Myocyte (in vitro differentiated cells): ENCODE measurements around the gene ZBTB21. TPM values are rescaled to one million over a fixed set of nuclear protein-coding genes. Genes with fewer than 3 reads are reported as not detected.
"Not testable (repeated sequence)": the region's sequence is repeated elsewhere in the genome, so short reads cannot be mapped to it uniquely, and the experiment has no call there.

Source experiments
- DNase-seq: peaks from one replicate; pipeline ENCODE4 v3.0.0-alpha.2; 2012; ENCODE audit warnings: low read depth
- total RNA-seq: library from RNA; depleted of rRNA; stranded (reverse); fragments of >200 nt; gene quantifications from 2 replicates; pipeline ENCODE4 v1.2.3, GENCODE V29; 2014

Gene ZBTB21
- total RNA-seq, 1 donor from 2014 or later: 7.3 TPM

GRCh38 chr21:41970751-41971653 is 39.2 kb downstream of the ZBTB21 start:
- no peak for DNase-seq

DNA sequence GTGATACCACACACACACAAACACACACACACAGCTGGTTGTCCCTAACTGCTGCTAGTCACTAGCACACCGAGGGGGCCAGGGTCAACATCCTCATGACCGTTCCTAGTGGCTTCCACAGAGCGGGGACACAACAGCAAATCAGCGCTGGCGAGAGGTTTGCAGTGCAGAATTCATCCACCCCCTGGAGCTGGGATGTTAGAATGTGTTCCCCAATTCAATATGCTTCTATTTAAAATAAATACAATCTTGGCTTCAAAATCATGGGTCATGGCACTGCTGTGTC is 40.1 kb downstream of the ZBTB21 start:
- DNase-seq: no peak

- no peak for DNase-seq
Measured at GRCh38 chr21:41967708-41968107, 42.5 kb downstream of the ZBTB21 start.

- no peak for DNase-seq
Measured at GRCh38 chr21:41966872-41967621, 43.1 kb downstream of the ZBTB21 start.

DNA sequence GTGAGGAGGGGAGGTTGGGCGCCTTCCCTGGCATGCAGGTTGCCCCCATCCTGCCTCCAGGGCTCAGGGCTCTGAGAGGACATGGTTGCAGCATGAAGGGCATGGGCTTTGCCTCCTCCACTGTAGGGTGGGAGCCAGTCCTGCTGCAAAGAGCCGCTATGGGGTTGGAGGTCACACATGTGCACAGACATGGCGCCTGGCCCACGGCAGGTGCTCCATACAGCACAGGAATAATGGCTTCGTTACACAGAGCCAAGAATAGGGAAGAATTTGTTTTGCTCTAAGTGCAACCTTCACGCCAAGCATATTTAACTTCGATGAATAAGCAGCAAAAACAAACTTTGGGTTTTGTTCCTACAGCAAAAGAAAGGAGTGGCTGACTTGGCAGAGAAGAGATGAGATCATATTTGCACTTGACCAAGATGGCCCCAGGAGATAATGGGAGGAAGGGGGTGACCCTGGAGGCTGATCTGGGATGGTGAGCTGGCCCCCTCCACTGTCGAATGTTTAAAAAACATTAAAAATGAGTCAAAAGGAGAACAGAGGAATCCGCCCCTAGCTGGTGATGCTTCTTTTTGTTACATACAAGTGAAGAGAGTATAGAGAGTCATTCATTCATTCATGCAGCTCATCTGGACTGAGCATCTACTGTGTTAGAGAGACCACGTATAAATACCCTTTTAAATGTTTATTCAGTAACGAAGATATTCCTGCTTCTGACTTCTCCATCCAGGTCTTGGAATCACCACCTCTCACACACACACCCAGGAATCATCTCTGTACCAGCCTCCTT is 43.9 kb downstream of the ZBTB21 start:
- no peak for DNase-seq

- DNase-seq: no peak
Measured at GRCh38 chr21:41965461-41966013, 44.6 kb downstream of the ZBTB21 start.

DNA sequence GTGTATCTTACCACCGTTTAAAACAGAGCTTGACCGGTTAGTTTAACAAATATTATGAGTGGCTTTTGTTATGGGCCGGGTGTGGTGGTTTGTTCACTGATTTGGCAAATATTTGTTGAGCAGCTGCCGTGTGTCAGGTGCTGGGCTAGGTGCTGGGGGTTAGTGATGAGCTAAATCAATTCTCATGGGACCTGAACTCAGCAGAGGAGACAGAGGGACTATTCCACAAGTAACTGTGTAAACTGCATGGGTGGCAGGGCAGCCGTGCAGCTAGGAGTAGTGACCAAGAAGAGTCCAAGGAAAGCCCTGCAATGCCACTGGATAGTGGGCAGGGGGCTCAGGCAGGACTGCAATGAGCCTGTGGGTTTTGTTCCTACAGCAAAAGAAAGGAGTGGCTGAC is 45.1 kb downstream of the ZBTB21 start:
- DNase-seq: no peak

DNA sequence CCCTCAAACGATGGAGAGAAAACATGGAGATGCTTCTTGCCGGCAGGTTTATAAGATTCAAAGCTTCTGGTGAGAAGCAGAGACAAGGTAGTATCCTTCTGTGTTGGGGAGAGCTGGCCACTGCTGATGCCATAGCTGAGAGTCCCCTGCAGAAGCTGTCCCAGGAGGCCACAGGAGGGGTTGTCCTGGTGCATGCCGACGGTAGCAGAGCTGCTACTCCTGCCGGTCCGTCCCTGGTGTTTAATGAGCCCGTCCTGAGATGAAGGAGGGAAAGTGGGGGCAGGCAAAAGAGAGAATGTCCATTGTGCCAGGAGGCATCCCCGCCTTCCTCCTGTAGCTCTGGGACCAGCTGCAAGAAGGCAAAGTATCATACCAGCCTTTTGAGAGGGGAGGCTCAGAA is 46.0 kb downstream of the ZBTB21 start:
- DNase-seq: no peak

DNA sequence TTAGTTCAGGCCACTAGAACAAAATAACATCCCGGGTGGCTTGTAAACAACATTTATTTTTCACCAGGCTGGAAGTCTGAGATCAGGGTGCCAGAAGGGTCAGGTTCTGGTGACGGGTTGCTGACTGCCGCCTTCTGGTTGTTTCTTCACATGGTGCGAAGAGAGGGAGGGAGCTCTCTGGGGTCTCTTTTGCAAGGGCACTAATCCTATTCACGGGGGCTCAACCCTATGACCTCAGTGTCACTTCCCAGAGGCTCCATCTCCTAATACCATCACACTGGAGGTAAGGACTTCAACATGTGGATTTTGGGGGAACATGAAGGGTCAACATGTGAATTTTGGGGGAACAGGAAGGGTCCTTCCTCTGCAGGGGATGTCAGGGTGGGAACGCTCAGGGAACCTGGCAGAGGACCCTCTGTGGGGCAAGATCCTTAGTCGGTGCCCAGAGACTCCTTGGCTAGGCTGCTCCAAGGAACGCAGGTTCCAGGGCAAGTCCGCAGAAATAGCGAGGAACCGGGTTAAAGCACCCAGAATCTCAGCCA is 47.7 kb downstream of the ZBTB21 start:
- no peak for DNase-seq

GRCh38 chr21:41961753-41962152 is 48.4 kb downstream of the ZBTB21 start:
- DNase-seq: no peak

DNA sequence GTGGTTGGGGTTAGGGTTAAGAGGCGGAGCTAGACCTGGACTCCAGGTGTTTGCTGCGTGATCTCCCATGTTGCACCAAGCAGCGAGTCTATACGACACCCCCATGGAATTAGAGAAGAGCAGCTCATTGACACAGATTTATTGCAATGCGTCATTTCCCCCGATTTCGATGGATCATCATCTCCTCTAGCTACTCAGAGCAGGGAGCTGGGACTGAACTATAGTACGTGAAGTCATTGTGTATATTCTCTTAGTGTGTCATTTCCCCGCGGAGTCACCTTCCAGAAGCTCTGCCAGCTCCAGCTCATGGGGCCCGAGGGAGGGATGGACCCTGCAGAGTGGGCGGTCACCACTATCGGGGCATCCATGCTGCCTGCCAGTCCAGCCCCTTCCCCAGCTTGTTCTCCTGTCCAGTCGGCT is 48.9 kb downstream of the ZBTB21 start:
- no peak for DNase-seq

GRCh38 chr21:41960386-41960785 is 49.8 kb downstream of the ZBTB21 start:
- DNase-seq: no peak

DNA sequence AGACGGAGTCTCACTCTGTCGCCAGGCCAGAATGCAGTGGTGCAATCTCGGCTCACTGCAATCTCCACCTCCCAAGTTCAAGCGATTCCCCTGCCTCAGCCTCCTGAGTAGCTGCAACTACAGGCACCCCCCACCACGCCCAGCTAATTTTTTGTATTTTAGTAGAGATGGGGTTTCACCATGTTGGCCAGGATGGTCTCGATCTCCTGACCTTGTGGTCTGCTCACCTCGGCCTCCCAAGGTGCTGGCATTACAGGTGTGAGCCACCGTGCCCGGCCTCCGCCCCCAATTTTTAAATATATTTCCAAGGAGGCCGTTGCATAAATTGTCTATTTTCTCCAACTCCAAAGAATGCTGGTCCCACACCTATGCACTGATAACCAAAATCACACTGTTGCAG is 50.5 kb downstream of the ZBTB21 start:
- not testable (repeated sequence) for DNase-seq

GRCh38 chr21:41958886-41959563 is 51.1 kb downstream of the ZBTB21 start:
- peak; percentile 83 for DNase-seq

DNA sequence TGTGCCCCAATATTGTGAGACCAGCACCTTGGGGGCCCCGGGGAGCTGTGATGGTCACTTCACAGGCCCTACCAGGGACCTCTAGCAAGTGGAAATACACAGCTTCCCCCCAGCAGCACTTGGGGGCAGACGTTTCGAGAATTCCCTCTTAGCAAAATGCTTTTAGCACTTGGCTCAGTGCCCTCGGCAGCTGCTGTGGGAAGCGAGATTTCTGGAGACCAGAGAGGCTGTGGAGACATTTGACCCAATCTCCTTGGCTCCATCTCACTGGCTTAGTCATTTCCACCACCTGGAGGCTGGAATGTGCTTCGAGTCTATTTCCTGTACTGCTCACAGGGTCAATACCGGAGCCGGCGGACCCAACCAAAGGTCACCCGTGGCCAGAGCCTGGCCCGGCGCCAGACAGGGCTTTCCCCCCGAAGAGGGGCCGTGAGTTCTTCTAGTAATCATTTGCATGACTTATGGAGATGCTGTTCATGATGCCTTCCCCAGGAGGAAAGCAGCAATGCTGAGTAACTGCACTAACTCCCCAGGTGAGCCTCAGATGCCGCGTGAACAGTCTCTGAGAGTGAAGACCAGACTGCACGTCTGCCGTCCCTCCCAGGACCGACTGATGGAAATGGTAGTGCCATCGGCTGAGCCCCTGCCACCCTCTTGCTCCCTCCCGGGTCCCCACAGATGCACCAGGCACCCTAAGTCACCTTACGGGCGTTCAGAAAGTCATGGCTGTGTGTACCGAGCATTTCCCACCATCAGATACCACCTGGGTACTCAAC is 52.0 kb downstream of the ZBTB21 start:
- peak; percentile 97 for DNase-seq

DNA sequence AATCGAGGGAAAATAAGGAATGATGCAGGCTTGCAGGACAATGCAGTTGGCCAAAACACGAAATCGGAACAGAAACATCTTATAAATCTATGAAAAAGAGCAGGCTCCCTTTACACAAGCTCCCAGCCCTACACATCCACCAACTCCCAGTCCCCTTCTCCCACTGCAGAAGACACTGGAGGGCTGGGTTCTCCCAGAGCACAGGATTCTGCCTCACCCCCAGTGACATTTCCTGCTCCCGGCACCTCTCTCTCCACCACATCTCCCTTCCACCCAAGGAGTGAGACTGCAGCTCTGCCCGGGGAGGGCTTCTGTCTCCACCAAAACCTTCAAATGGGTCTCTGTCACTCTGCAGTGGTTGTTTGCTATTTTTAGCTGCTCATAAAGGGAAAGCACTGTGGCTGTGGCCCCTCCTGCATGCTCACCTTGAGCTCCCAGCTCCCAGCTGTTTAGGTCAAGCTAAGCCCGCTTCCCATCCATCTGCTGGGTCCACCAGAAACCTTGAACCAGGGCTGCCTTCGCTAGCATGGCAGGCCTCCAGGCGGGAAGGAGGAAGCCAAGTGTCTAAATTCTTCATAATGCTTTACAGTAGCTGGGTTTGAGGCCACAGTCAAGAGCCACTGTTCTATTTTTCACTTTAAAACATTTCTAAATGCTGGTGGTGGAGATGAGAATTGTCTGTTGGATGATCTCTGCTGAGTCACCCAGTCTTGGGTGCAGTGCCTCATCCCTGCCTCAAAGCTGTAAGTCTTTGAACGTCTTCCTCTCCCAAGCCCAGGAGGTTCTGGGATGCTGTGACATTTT is 53.0 kb downstream of the ZBTB21 start:
- DNase-seq: peak; percentile 59

DNA sequence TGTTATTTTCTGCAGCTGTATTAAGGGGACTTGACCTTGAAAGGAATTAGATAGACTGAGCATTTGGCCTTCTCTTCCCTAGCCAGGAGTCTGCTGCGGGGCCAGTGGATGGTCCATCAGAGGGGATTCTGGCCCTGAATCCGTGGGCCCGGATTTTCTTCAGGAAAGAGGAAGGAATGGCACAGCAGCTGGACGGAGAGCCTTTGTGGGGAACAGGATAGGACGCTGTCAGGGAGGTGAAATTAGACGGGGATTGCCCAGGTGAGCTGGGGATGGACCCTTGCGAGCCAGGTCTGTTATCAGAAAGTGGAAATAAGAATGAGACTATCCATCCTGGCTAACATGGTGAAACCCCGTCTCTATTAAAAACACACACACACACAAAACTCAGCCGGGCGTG is 54.6 kb downstream of the ZBTB21 start:
- no peak for DNase-seq

DNA sequence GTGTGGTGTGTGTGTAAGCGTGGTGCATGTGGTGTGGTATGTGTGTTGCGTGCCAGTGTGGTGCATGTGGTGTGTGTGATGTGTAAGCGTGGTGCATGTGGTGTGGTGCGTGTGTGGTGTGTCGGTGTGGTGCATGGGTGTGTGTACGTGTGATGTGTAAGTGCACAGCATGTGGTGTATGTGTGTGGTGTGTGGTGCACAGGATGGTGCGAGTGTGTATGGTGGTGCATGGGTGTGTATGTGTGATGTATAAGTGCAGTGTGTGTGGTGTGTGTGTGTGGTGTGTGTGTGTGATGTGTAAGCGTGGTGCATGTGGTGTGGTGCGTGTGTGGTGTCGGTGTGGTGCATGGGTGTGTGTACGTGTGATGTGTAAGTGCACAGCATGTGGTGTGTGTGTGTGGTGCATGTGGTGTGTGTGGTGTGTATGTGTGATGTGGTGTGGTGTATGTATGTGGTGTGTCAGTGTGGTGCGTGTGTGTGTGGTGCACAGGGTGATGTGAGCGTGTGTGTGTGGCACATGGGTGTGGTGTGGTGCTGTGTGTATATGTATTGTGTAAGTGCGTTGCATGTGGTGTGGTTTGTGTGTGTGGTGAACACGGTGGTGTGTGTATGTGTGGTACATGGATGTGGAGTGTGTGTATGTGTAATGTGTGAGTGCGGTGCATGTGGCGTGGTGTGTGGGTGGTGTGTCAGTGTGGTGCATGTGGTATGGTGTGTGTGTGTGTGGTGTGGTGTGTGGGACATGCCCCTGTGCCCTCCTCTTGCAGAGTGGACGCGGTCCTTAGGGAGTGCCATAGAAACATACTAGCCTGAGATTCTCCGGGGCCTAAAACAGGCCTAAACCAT is 55.3 kb downstream of the ZBTB21 start:
- no peak for DNase-seq
